K562 treated with DMSO at 1 percent for 4 hours (cell line): ENCODE measurements around the gene RRP15. TPM values are rescaled to one million over a fixed set of nuclear protein-coding genes. Genes with fewer than 3 reads are reported as not detected.

Source experiments
- total RNA-seq: library from RNA; unstranded; fragments of 300-600 nt; gene quantifications from 2 replicates; pipeline ENCODE4 v1.2.3, GENCODE V29; 2022; ENCODE audit not compliant: insufficient read depth

The RRP15 gene
- total RNA-seq, result 1.6 and 4.6 TPM in 2 replicates

GRCh38 chr1:218284917-218285635 is at the start of gene RRP15:
RRP15 (plus strand) TSS chr1:218285293; CDS start chr1:218285317, 24 bp downstream.

GRCh38 chr1:218344814-218345672 is 60.0 kb downstream of the RRP15 start, which contains the start of gene TGFB2:
TGFB2 (plus strand) TSS chr1:218345336; CDS start chr1:218346702, 1,366 bp downstream.

Other genes with a start within 250 kb of the RRP15 start
- gene TGFB2, start 60.0 kb downstream of the RRP15 start, total RNA-seq, result 0.30 TPM in 1 of 2 replicates, not detected in the other